Left colon (tissue), 2 donors: ENCODE data around the gene KLRK1. TPM values are rescaled to one million over a fixed set of nuclear protein-coding genes. Genes with fewer than 3 reads are reported as not detected.
"Not testable (repeated sequence)": the region's sequence is repeated elsewhere in the genome, so short reads cannot be mapped to it uniquely, and the experiment has no call there.

Experiments
- ATAC-seq: fragments of 200-7000 bp; cut with Tn5 transposase; one replicate; pipeline ENCODE4 v1.9.1; 2020; ENCODE audit warnings: mild to moderate bottlenecking, moderate library complexity
- DNase-seq, 2 donors: peaks; one replicate each; pipeline ENCODE4 v3.0.0-alpha.2; 2020
- intact Hi-C, 2 donors: fragments of 100-400 bp; cut with DNase I in 1 of 2; cut with micrococcal nuclease in 1 of 2; formaldehyde crosslinking; loops; one replicate each; pipeline versions ENCODE4 v1.11.2 to v1.14.0; 2022; cut with DNase I, micrococcal nuclease
- long read RNA-seq: library from polyadenylated mRNA; unstranded; transcript quantifications from one replicate; pipeline ENCODE4 v2.0.0, GENCODE V29; 2021
- total RNA-seq, 2 donors: library from RNA; stranded (reverse); fragmentation: NEBNext Ultra II Directional; extraction: Animal tissue kit (Norgen Biotek cat#: 25700); gene quantifications; one replicate each; pipeline ENCODE4 v1.2.1, GENCODE V29; 2021
- donor health status: DM: no; HTN: no; CAD: no.
- donor health status: DM: yes; HTN: yes; CAD: no.

The KLRK1 gene
- 1 to 10 TPM in 1 of 2 donors, under 1 TPM in 1; 0.92 to 1.9 TPM for total RNA-seq
- long read RNA-seq, partial matches to known transcripts = 0 of 1 reads
- long read RNA-seq, other reads (novel, unspliced or antisense) = 0 of 1 reads

- intact Hi-C loops = no loop called here
- no peak for DNase-seq
- no peak for ATAC-seq
Observed at GRCh38 chr12:10389904-10390303, at the start of gene KLRK1. Gene KLRK1, minus strand, starts transcription at chr12:10390041. Its CDS starts 1,231 bp downstream, at chr12:10388810.

- intact Hi-C loops, ATAC-seq, DNase-seq: not testable (repeated sequence)
Observed at GRCh38 chr12:10437601-10438000, 47.8 kb upstream of the KLRK1 start.

GRCh38 chr12:10435816-10436215 lies 46.0 kb upstream of the KLRK1 start, which contains the start of gene KLRC2:
Gene KLRC2, minus strand, starts transcription at chr12:10436010. Its CDS starts 24 bp downstream, at chr12:10435986.
- peak; percentile 85 for ATAC-seq
- intact Hi-C loops = not testable (repeated sequence)
- peak; percentile 23 to 41 for DNase-seq

- ATAC-seq, DNase-seq, intact Hi-C loops: not testable (repeated sequence)
Observed at GRCh38 chr12:10430623-10431022, 40.8 kb upstream of the KLRK1 start.

- ATAC-seq, intact Hi-C loops, DNase-seq: not testable (repeated sequence)
Observed at GRCh38 chr12:10425938-10426337, 36.1 kb upstream of the KLRK1 start.

- peak; percentile 51 for ATAC-seq
- DNase-seq, intact Hi-C loops: not testable (repeated sequence)
Observed at GRCh38 chr12:10424260-10424899, 34.5 kb upstream of the KLRK1 start.

- DNase-seq, intact Hi-C loops, ATAC-seq: not testable (repeated sequence)
Observed at GRCh38 chr12:10422159-10422558, 32.3 kb upstream of the KLRK1 start.

GRCh38 chr12:10420334-10420733 lies 30.5 kb upstream of the KLRK1 start, which contains the start of gene KLRC3:
Gene KLRC3, minus strand, starts transcription at chr12:10420595. Its CDS starts 45 bp downstream, at chr12:10420550.
- DNase-seq, intact Hi-C loops: not testable (repeated sequence)
- peak; percentile 67 for ATAC-seq

- DNase-seq (no peak), ATAC-seq (peak; percentile 65)
- intact Hi-C loops = no loop called here
Observed at GRCh38 chr12:10409392-10409791, 19.6 kb upstream of the KLRK1 start, which contains the start of gene KLRC4. Gene KLRC4, minus strand, starts transcription at chr12:10409757. Its CDS starts 182 bp downstream, at chr12:10409575.

GRCh38 chr12:10408842-10409241 lies 19.0 kb upstream of the KLRK1 start:
- DNase-seq = no peak
- ATAC-seq = no peak
- intact Hi-C loops = no loop called here

GRCh38 chr12:10406725-10407124 lies 16.9 kb upstream of the KLRK1 start:
- intact Hi-C loops = no loop called here
- peak; percentile 14 to 34 for DNase-seq
- ATAC-seq = no peak

GRCh38 chr12:10405294-10405693 lies 15.5 kb upstream of the KLRK1 start:
- intact Hi-C loops = no loop called here
- DNase-seq (no peak), ATAC-seq (no peak)

- ATAC-seq (no peak), DNase-seq (no peak)
- intact Hi-C loops = no loop called here
Observed at GRCh38 chr12:10404798-10405197, 15.0 kb upstream of the KLRK1 start.

GRCh38 chr12:10400829-10401228 lies 11.0 kb upstream of the KLRK1 start:
- no peak for ATAC-seq
- intact Hi-C loops = no loop called here

GRCh38 chr12:10398168-10398567 lies 8.3 kb upstream of the KLRK1 start:
- ATAC-seq = no peak
- intact Hi-C loops = no loop called here
- DNase-seq = no peak

More at GRCh38 chr12:10400829-10401228, 11.0 kb upstream of the KLRK1 start:
- no peak for DNase-seq

GRCh38 chr12:10397296-10397695 lies 7.5 kb upstream of the KLRK1 start:
- peak; percentile 44 for ATAC-seq
- intact Hi-C loops = no loop called here
- DNase-seq = no peak

- intact Hi-C loops = not testable (repeated sequence)
- ATAC-seq = peak; percentile 20
Observed at GRCh38 chr12:10396176-10396575, 6.3 kb upstream of the KLRK1 start.

GRCh38 chr12:10395390-10395998 lies 5.7 kb upstream of the KLRK1 start:
- peak; percentile 91 for ATAC-seq
- intact Hi-C loops = no loop called here
- DNase-seq = peak in 1 of 2 donors; percentile 49

More at GRCh38 chr12:10396176-10396575, 6.3 kb upstream of the KLRK1 start:
- DNase-seq = not testable (repeated sequence)

GRCh38 chr12:10394531-10395152 lies 4.8 kb upstream of the KLRK1 start:
- not testable (repeated sequence) for ATAC-seq, DNase-seq

More at GRCh38 chr12:10394531-10395152, 4.8 kb upstream of the KLRK1 start:
- intact Hi-C loops = not testable (repeated sequence)
